Bone marrow (tissue), 2 donors: Measurements from ENCODE around the gene SKI.
A peak's percentile ranks its signal among the peaks of the same experiment; 100 is the strongest.

Source experiments
- DNase-seq, 2 donors: peaks; one replicate each; lab custom pipeline; 2025; lab: John Stamatoyannopoulos, UW

SKI gene

GRCh38 chr1:2209400-2210083, 18.6 kb upstream of the SKI start:
- no peak for DNase-seq

DNA sequence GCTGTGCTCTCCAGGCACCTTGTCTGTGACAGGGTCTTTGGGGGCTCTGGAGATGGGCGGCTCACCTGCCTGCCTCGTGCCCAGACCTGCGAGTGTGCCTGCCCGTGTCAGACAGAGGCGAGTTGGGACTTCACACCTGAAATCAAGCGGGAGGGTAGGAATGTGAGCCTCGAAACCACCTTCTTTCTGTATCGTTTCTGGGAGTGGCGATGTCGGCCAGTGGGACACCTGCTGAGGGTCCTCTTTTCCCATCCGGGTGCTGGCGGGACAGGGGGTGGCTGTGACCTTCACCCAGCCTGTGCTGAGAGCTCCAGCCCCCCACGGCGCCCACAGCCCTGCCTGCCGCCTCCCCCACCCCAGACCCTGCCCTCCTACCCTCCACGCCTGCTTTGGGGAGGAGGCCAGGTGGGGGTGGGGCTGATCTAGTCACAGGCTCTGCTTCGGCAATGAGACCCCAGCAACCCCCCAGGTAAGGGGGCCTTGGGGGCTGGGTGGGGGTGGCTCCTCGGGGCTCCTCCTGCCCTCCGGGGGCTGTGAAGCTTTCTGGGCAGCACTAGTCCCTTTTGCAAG, 17.9 kb upstream of the SKI start:
- DNase-seq: no peak

DNA sequence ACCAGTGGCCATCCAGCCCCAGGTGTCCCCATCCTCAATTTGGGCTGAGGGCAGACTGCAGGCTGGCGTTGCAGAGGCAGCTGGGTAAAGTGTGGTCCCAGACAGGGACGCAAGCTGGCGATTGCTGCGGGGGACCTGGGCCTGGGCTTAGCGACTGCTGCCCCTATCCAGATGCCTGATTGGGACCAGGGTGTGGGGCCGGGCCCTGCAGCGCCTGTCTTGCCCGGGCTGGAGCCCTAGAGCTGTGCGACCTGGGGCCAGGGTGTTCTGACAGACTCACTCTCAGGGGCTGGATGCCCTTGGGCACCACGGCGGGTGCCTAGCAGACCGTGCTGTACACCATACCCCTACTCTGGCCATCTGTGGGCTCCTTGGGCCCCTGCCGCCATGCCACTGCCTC, 17.3 kb upstream of the SKI start:
- DNase-seq: no peak

- no peak for DNase-seq
Measured at GRCh38 chr1:2212274-2212531, 15.9 kb upstream of the SKI start.

DNA sequence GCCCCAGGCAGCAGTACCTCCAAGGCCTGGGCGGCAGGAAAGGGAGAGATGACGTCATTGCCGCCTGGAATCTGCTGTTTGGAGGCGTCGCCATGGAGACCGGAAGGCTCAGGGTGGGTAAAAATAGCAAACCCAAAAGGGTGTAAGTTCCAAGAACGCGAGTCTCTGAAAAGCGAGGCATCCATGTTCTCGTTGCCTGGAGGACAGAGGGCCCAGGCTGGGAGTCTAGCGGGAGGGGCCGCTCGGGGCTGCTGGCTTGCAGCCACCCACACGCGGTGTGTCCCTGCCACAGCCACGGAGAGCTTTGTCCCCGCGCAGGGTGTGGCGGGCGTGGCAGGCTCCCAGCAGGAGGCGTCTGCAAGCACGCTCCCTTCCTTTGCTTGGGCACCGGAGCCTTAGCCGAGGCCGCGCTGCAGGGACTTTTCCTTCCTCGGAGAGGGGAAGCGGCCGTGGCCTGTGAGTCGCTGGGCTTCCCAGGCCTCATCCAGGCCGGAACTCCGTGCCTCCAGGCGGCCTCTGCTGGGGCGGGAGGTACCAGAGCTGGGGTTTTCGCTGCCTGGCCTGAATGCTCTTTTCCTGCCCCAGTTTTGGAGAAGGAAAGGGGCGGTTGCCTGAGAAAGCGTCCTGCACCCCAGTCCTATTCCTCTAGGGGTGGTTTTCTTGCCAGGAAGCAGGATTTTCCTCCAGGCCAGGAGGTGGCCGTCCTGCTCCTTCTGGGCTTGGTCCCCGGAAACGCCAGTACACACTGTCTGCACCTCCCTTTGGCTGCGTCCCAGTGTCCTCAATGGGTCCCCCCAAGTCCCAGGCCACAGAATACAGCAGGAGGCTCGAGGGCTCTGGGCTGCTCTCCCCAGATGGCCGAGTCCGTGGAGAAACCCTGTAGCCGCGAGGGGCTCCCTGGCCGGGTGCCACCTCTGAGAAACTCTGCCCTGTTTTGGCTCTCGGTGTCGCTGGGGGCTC, 15.3 kb upstream of the SKI start:
- peak; percentile 43 to 78 for DNase-seq

GRCh38 chr1:2213576-2214505, 14.3 kb upstream of the SKI start:
- DNase-seq: no peak

DNA sequence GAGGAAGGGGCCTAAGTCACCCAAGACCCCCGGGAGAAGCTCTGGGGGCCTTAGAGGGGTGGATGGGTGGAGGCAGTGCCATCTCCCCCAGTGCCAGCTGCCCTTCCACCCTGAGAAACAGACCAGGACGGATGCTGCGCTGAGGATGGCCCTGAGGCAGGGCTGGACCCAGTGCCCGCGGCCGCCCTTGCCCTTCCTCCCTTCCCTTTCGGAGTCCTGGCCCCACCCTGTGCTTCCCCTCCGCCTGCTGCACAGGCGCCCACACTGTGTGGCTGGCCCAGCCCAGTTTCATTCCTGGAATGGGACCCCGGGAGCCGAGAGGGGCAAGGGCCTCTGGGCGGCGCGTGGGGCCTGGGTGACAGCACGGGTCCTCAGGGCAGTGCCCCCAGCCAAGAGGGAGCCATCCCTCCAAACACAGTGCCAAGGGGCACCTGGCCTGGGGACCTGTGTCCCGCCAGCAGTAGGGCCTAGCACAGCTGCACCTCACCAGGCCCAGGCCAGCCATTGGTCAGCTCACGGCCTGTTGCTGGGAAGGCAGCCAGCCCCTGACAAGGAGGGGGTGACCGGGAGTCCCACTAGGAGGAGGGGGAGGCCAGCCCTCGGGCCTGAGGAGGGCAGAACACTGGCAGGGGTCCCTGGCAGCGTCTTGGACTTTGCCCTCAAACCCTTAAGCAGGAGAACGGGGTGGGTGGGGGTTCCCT, 13.4 kb upstream of the SKI start:
- no peak for DNase-seq

GRCh38 chr1:2215329-2215728, 12.8 kb upstream of the SKI start:
- DNase-seq: no peak

GRCh38 chr1:2215909-2216766, 12.0 kb upstream of the SKI start:
- no peak for DNase-seq

- DNase-seq: no peak
Measured at GRCh38 chr1:2216767-2217058, 11.4 kb upstream of the SKI start.

DNA sequence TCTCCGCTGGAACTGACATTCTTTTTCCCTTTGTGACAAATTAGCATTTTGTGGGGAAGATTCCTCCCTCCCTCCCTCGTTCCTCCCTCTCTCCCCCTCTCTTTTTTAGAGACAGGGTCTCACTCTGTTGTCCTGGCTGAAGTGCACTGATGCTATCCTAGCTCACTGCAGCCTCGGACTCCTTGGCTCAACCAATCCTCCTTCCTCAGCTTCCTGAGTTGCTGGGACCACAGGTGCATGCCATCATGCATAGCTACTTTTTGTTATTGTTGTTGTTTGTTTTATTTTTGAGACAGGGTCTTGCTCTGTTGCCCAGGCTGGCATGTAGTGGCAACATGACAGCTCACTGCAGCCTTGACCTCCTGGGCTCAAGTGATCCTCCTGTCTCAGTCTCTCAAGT, 6.8 kb upstream of the SKI start:
- DNase-seq: no peak

DNA sequence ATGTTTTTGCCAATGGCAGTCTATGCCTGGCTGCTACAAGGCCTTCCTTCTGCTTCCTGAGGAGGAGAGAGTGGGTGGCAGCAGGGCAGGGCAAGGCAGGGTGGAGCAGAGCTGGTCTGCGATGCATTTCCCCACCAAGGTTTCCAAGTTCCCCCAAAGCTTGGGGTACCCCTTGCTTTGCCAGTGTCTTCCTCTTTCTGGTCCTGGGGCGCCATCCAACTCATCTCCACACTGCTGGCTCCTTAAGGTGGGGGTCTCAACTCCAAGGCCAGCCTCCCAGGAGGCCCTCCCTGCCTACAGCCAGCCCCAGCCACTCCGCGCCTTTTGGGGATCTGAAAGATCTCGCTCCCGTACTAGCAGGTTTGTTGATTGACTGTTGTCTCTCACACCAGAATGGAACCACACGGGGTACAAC, 3.9 kb upstream of the SKI start:
- peak in 1 of 2 donors; percentile 32 for DNase-seq

DNA sequence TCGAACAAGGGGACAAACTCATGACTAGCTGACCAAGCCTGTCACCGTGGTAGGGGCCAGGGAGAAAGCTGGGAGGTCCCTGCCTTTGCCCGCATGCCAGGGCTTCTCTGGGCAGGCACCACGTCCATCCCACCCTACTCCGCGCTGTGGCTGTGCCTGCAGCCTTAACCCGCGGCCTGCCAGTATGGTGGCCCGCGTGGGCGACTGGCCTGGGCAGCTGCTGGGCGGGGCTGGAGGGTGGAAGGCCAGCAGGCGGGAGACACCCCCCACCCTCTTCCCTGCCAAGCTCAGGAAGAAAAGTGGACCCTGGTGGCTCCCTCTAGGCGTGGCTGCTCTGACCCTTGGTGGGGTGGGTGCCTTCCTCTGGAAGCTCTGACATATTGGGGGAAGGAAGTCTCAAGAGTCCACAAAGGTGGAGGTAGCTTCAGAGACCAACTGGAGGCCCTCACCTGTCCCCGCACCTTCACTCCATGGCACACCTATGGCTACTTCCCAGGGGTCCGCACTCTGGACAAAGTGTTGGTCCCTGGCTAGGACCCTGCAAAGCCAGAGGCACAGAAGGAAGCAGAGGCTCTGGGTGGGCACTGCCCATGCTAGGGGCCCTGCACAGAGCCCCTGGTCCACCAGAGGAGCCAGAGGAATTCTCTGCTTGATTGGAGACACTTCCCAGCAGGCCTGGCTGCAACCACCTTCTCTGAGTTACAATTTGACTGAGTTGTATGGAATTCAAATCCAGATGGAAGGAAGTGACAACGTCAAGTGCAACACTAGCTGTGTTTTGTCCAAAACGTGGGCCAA, 3.3 kb upstream of the SKI start:
- DNase-seq: no peak

DNA sequence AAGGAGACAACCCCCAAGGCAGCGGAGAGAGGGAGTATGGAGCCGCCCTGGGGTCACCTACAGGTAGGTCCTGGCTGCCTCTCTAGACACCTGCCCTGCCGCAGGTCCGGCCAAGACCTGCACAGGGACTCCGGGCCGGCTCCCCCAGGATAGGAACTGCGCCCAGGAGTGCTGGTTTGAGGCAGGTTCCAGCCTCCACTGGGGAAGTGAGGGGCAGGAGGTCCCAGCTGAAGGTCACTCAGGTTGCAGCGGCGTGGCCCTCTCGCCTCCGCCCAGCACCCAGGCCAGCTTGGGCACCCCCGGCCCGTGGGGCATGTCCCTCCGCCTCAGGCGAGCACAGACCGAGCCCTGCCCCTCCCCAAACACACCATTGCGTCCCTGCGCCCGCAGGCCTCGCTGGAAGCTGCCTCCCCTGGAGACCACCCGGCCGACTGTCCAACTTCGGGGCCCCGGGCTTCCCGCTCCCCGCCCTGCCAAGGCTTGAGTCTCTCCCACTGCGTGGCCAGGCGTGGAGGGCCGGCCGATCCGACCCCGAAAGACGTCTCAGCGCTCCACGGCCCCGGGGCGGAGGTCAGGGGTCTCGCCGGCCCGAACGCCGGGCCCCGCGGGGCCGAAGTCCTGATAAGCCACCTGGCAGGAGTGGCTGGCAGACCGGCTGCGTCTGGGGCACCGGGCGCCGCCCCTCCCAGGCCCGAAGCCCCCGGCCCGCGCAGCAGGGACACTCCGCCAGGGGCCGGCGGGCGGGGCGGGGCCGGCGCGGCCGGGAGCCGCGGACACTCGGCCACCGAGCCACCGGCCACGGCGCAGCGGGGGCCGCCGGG, 1.4 kb upstream of the SKI start:
- DNase-seq: no peak

- DNase-seq: peak; percentile 85
Measured at GRCh38 chr1:2227346-2228156, 568 bp upstream of the SKI start.

- DNase-seq: no peak
Measured at GRCh38 chr1:2228694-2229036, 546 bp downstream of the SKI start.

DNA sequence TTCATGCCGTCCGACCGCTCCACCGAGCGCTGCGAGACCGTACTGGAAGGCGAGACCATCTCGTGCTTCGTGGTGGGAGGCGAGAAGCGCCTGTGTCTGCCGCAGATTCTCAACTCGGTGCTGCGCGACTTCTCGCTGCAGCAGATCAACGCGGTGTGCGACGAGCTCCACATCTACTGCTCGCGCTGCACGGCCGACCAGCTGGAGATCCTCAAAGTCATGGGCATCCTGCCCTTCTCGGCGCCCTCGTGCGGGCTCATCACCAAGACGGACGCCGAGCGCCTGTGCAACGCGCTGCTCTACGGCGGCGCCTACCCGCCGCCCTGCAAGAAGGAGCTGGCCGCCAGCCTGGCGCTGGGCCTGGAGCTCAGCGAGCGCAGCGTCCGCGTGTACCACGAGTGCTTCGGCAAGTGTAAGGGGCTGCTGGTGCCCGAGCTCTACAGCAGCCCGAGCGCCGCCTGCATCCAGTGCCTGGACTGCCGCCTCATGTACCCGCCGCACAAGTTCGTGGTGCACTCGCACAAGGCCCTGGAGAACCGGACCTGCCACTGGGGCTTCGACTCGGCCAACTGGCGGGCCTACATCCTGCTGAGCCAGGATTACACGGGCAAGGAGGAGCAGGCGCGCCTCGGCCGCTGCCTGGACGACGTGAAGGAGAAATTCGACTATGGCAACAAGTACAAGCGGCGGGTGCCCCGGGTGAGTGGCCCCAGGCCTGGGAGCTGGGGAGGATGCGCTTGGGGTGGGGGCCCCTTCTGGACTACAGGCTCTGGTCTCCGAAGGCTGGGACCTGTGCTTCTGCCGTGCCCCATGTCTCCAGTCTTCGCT, 1.1 kb downstream of the SKI start:
- DNase-seq: peak; percentile 20 to 35
